Measurements from ENCODE around the gene PRRT1B. TPM values are rescaled to one million over a fixed set of nuclear protein-coding genes. Genes with fewer than 3 reads are reported as not detected.

PRRT1B gene
- total RNA-seq, 4 donors from 2014 or later: 1.6 to 12.3 (median 5.7) TPM; not detected in 1

DNA sequence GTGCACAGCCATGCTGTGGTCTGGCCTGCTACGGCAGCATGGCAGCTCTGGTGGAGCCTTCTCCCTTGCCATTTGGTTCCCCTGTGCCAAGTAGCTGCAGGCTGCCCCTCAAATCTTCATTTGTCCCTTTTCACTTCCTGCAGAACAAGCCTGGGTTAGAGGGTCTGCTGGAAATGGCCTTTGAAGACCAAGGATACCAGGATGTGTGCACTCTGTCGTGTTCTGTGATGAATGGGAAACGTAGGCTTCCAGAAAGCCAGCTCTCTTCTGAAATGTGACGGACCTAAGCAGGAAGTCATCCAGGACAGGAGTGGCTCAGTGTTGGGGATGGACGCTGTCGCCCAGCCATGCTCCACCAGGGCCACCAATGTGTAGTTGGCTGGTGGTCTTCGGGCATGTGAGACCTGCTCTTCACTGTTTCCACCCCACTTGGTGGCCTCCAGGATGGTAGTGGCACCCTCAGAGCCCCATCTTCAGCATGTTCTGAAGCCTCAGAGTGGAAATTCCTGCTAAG, 46.0 kb upstream of the PRRT1B start:
- Histone ChIP-seq H3K9me3 (no peaks in the 10 kb centered on the region), H3K27me3 (no peaks in the 10 kb centered on the region), H3K27ac (no peak overlapping the region), H3K4me3 (no peak overlapping the region), H3K4me1 (peaks cover 9 to 23% (median 15%) of the 10 kb centered on the region in 4 donors), H3K36me3 (peaks cover 0 to 33% (median 11%) of the 10 kb centered on the region in 4 donors)
- intact Hi-C loops (cut with DNase I; ENCODE audit: low total_unique reads): no loop called here
- peak in 1 of 3 donors; percentile 10 for TF ChIP-seq POLR2AphosphoS5 (IDR thresholded peaks at IDR 0.05)
- no peak for TF ChIP-seq EP300 (IDR thresholded peaks at IDR 0.05; ENCODE audit: low read depth)
- TF ChIP-seq POLR2A (IDR thresholded peaks at IDR 0.05): no peak
- TF ChIP-seq, protein P1, sequence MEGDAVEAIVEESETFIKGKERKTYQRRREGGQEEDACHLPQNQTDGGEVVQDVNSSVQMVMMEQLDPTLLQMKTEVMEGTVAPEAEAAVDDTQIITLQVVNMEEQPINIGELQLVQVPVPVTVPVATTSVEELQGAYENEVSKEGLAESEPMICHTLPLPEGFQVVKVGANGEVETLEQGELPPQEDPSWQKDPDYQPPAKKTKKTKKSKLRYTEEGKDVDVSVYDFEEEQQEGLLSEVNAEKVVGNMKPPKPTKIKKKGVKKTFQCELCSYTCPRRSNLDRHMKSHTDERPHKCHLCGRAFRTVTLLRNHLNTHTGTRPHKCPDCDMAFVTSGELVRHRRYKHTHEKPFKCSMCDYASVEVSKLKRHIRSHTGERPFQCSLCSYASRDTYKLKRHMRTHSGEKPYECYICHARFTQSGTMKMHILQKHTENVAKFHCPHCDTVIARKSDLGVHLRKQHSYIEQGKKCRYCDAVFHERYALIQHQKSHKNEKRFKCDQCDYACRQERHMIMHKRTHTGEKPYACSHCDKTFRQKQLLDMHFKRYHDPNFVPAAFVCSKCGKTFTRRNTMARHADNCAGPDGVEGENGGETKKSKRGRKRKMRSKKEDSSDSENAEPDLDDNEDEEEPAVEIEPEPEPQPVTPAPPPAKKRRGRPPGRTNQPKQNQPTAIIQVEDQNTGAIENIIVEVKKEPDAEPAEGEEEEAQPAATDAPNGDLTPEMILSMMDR (IDR thresholded peaks at IDR 0.05): no peak
- in situ Hi-C loops (cut with MboI; ENCODE audit: low pct_ligation_motif_present in 1 of 4, low pct_unique_long_range_greater_than_20kb in 1 of 4, low sequenced_read_pairs in 3 of 4): loop anchor here in 2 of 4 donors (25.0 kb wide), 2 partner anchors 137 to 238 kb away; partner anchors contain the start of gene RAPGEF1 (in 1 of the 2)
- DNase-seq: no peak
- 81 to 89% methylated on average over 5 to 7 of the region's 7 CpGs for WGBS, 2 donors (ENCODE audit: low coverage in 1 of 2)

DNA sequence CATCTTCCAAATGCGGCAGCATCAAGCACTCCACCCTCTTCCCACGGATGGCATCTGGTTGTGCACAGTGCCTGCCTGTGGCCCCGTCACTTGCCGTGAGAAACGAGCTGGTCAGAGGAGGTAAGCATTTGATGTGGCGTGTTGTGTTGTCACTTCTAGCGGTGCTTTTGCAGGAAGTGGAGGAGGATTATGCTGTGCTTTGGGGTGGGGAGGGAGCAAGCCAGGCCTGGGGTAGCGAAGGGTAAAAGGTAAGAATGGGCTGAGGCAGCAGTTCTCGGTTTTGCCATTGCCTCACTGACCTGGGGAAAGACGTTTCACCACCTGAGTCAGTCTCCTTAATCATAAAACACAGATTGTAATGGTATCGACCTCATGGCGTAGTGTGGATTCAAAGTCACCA, 44.9 kb upstream of the PRRT1B start:
- WGBS, 2 donors (ENCODE audit: low coverage in 1 of 2): 70% methylated on average over 12 of the region's 12 CpGs; no CpG with 5 or more reads in 1 of the 2 donors
- DNase-seq: peak; percentile 21
- in situ Hi-C loops (cut with MboI; ENCODE audit: low pct_ligation_motif_present in 1 of 4, low pct_unique_long_range_greater_than_20kb in 1 of 4, low sequenced_read_pairs in 3 of 4) (no loop called here), intact Hi-C loops (cut with DNase I; ENCODE audit: low total_unique reads) (no loop called here)
- Histone ChIP-seq H3K9me3 (no peaks in the 10 kb centered on the region), H3K27ac (no peak overlapping the region), H3K36me3 (peaks cover 0 to 24% (median 8%) of the 10 kb centered on the region in 4 donors), H3K4me1 (peaks cover 9 to 25% (median 16%) of the 10 kb centered on the region in 4 donors), H3K27me3 (no peaks in the 10 kb centered on the region), H3K4me3 (no peak overlapping the region)
- TF ChIP-seq POLR2AphosphoS5 (IDR thresholded peaks at IDR 0.05) (no peak), POLR2A (IDR thresholded peaks at IDR 0.05) (no peak), EP300 (IDR thresholded peaks at IDR 0.05; ENCODE audit: low read depth) (no peak)
- TF ChIP-seq, protein P1 (IDR thresholded peaks at IDR 0.05): no peak

DNA sequence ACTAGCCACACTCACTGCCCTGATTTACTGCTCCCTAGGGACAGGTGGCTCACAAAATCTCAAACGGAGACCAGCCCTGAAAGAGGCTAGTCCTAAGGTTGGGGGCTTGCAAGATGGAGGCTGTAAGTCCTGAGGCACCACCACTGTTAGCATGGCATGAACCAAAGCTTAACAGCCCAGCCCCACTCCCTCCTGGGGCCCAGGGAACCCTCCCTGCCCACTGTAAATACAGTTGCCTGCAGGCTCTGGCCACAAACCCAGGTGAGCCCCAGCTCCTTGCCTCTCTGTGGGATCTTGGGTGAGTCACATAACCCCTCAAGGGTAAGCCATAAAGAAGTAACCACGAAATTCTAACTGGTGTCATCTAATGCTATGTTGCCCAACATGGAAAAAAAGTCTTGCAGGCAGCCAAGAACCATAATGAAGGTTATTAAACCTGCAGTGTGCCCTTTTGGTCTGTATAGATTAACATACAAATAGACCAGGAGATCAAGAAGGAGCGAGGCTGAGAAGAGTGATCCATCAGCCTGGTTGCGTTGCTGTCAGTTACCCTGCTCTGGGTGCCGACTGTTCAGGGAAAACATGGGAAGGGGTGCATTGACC, 44.3 kb upstream of the PRRT1B start:
- H3K27me3 ChIP-seq: no peaks in the 10 kb centered on the region
- peak overlapping the region in 2 of 4 donors; percentile 16 to 37 for H3K27ac ChIP-seq
- TF ChIP-seq, protein P1 (IDR thresholded peaks at IDR 0.05): no peak
- TF ChIP-seq EP300 (IDR thresholded peaks at IDR 0.05; ENCODE audit: low read depth): no peak
- TF ChIP-seq POLR2A (IDR thresholded peaks at IDR 0.05): no peak
- no peak for TF ChIP-seq POLR2AphosphoS5 (IDR thresholded peaks at IDR 0.05)
- H3K9me3 ChIP-seq: no peaks in the 10 kb centered on the region
- DNase-seq: no peak
- in situ Hi-C loops (cut with MboI; ENCODE audit: low pct_ligation_motif_present in 1 of 4, low pct_unique_long_range_greater_than_20kb in 1 of 4, low sequenced_read_pairs in 3 of 4): no loop called here
- peaks cover 9 to 25% (median 16%) of the 10 kb centered on the region in 4 donors for H3K4me1 ChIP-seq
- H3K4me3 ChIP-seq: no peak overlapping the region
- H3K36me3 ChIP-seq: peaks cover 0 to 17% (median 6%) of the 10 kb centered on the region in 4 donors
- intact Hi-C loops (cut with DNase I; ENCODE audit: low total_unique reads): no loop called here
- 53 to 60% methylated on average over 4 to 5 of the region's 5 CpGs for WGBS, 2 donors (ENCODE audit: low coverage in 1 of 2)

DNA sequence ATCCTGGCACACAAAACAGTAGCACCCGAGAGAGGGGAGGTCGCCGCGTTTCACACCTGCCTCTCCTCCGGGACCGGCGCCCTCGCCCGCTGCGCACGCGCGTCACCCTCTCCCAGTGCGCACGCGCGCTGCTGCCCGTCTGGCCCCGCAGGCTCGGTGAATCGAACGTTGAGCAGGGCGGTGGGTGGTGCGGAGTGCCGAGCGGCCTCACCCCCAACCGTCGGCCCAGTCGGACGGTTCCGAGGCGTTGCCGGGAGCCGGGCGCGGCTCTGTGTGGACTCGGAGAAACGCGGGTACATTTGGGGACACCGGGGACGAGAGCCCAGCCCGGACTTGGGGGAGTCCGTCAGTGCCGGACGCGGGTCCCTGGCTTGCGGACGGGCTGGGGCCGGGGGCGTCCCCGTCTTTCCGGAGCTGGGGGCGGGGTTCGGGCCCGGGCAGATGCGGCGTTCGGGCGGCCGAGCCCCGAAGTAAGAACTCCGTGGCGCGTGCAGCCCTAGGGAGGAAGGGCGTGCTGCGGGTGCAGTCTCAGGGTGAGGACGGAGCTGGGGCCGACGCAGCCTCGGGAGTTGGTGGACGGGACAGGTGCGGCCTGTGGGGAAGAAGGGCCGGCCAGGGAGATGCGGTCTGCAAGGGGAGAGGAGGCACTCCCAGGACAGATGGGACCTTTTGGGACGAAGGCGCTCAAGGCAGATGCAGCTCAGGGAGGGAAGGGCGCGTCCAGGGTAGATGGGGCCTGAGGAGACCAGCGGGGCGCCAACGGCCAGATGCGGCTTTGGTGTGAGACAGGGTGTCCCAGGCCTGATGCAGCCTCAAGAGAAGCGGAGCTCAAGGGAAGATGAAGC, 42.3 kb upstream of the PRRT1B start, which contains the start of gene POMT1:
TSS of gene POMT1 (plus strand) at position 138 of the 845 bp plus-strand sequence. CDS start 1,301 bp downstream, outside the sequence.
- in situ Hi-C loops (cut with MboI; ENCODE audit: low pct_ligation_motif_present in 1 of 4, low pct_unique_long_range_greater_than_20kb in 1 of 4, low sequenced_read_pairs in 3 of 4): no loop called here
- Histone ChIP-seq H3K9me3 (no peaks in the 10 kb centered on the region), H3K27me3 (no peaks in the 10 kb centered on the region), H3K36me3 (peaks cover 0 to under 1% (median 0%) of the 10 kb centered on the region in 4 donors), H3K4me3 (peak within 1 kb of the TSS; percentile 67 to 89 (median 79)), H3K4me1 (peaks cover 9 to 25% (median 16%) of the 10 kb centered on the region in 4 donors), H3K27ac (peak within 1 kb of the TSS; percentile 74 to 87 (median 82))
- TF ChIP-seq POLR2AphosphoS5 (IDR thresholded peaks at IDR 0.05) (peak; percentile 61 to 87 (median 80)), POLR2A (IDR thresholded peaks at IDR 0.05) (peak; percentile 48), EP300 (IDR thresholded peaks at IDR 0.05; ENCODE audit: low read depth) (no peak)
- intact Hi-C loops (cut with DNase I; ENCODE audit: low total_unique reads): no loop called here
- DNase-seq: peak; percentile 91
- 0% methylated on average over 66 of the region's 83 CpGs; no CpG with 5 or more reads in 1 of the 2 donors for WGBS, 2 donors (ENCODE audit: low coverage in 1 of 2)

Measured in transverse colon (tissue), 4 donors.